Endodermal cell (in vitro differentiated cells): ENCODE data around the gene ULK3. TPM values are rescaled to one million over a fixed set of nuclear protein-coding genes. Genes with fewer than 3 reads are reported as not detected.

ENCODE experiments used
- DNase-seq: peaks from one replicate; pipeline ENCODE4 v3.0.0-alpha.2; 2017
- H3K27ac ChIP-seq: 2 replicates; pipeline ENCODE4 v1.5.1; 2013; ENCODE audit warnings: mild to moderate bottlenecking, low read depth, low read length, moderate library complexity
- H3K27me3 ChIP-seq: 2 replicates; pipeline ENCODE4 v1.6.1; 2013; ENCODE audit warnings: mild to moderate bottlenecking, low read length, moderate library complexity; ENCODE audit not compliant: insufficient read depth, control insufficient read depth, poor library complexity, severe bottlenecking
- H3K36me3 ChIP-seq: 2 replicates; pipeline ENCODE4 v1.7.0; 2013; ENCODE audit warnings: mild to moderate bottlenecking, low read length, moderate library complexity; ENCODE audit not compliant: control insufficient read depth, insufficient read depth
- H3K4me1 ChIP-seq: one replicate; pipeline ENCODE4 v1.7.0; 2013; ENCODE audit warnings: low read length; ENCODE audit not compliant: control insufficient read depth, insufficient read depth
- H3K4me3 ChIP-seq: 2 replicates; pipeline ENCODE4 v1.5.1; 2013; ENCODE audit warnings: mild to moderate bottlenecking, low read length, moderate library complexity
- H3K9ac ChIP-seq: 2 replicates; pipeline ENCODE4 v1.6.1; 2013; ENCODE audit warnings: mild to moderate bottlenecking, low read length, moderate library complexity; ENCODE audit not compliant: poor library complexity, severe bottlenecking; ENCODE audit errors: extremely low read depth
- H3K9me3 ChIP-seq: 2 replicates; pipeline ENCODE4 v1.6.1; 2013; ENCODE audit warnings: mild to moderate bottlenecking, low read length, moderate library complexity; ENCODE audit not compliant: control insufficient read depth
- H3K27ac Mint-ChIP-seq: 2 replicates; pipeline ENCODE4 v1.8.0; 2020; ENCODE audit warnings: mixed read lengths
- H3K27me3 Mint-ChIP-seq: 2 replicates; pipeline ENCODE4 v1.8.0; 2021; ENCODE audit warnings: mild to moderate bottlenecking, mixed read lengths; ENCODE audit not compliant: insufficient read depth
- H3K36me3 Mint-ChIP-seq: 2 replicates; pipeline ENCODE4 v1.8.0; 2020; ENCODE audit warnings: low read depth, mixed read lengths
- H3K4me1 Mint-ChIP-seq: 2 replicates; pipeline ENCODE4 v1.8.0; 2020; ENCODE audit warnings: mixed read lengths
- H3K4me3 Mint-ChIP-seq: 2 replicates; pipeline ENCODE4 v1.8.0; 2020; ENCODE audit warnings: mild to moderate bottlenecking, moderate library complexity, mixed read lengths
- H3K9me3 Mint-ChIP-seq: 2 replicates; pipeline ENCODE4 v1.8.0; 2020; ENCODE audit warnings: mild to moderate bottlenecking, mixed read lengths
- CTCF ChIP-seq: fragments of 200-600 bp; sonication (generic); conservative IDR thresholded peaks from 2 replicates; pipeline ENCODE4 v1.5.0; 2021; ENCODE audit warnings: antibody characterized with exemption, mild to moderate bottlenecking
- WGBS, 2 experiments: methylation state at CpG; one replicate each; pipeline versions ENCODE4 v1.1.5 to v1.1.7; 2013; ENCODE audit warnings: missing lambda C conversion rate in 2 of 2, mixed read lengths in 1 of 2; ENCODE audit not compliant: insufficient coverage in 1 of 2, insufficient read length in 1 of 2; 5-methylcytosine and 5-hydroxymethylcytosine counted together
- total RNA-seq, 2 donors: library from RNA; stranded (reverse); fragmentation: NEBNext Ultra II Directional in 1 of 2; extraction: Animal tissue kit (Norgen Biotek cat#: 25700) in 1 of 2; gene quantifications; 2 replicates in 1 of 2; 3 replicates in 1 of 2; pipeline ENCODE4 v1.2.1, GENCODE V29; 2021

Gene ULK3
- total RNA-seq, 2 donors from 2014 or later = 33.9 to 36.2 TPM

- Histone ChIP-seq H3K4me1 (no peaks in the 10 kb centered on the region), H3K4me3 (no peak overlapping the region), H3K9ac (no peak overlapping the region), H3K27me3 (no peaks in the 10 kb centered on the region), H3K9me3 (no peaks in the 10 kb centered on the region), H3K36me3 (peaks cover 11% of the 10 kb centered on the region), H3K27ac (no peak overlapping the region)
- H3K4me3 Mint-ChIP-seq = no peak overlapping the region
- no peak overlapping the region for H3K27ac Mint-ChIP-seq
- no peak for TF ChIP-seq CTCF
- H3K4me1 Mint-ChIP-seq = peaks cover 4% of the 10 kb centered on the region
- WGBS, 2 experiments = 93 to 95% methylated on average over 18 of the region's 18 CpGs
- no peak for DNase-seq
- H3K36me3 Mint-ChIP-seq = peaks cover 11% of the 10 kb centered on the region
- no peaks in the 10 kb centered on the region for H3K9me3 Mint-ChIP-seq
- no peaks in the 10 kb centered on the region for H3K27me3 Mint-ChIP-seq
Measured at GRCh38 chr15:74808078-74808839, 34.7 kb downstream of the ULK3 start.

- DNase-seq = no peak
- peaks cover 17% of the 10 kb centered on the region for H3K36me3 ChIP-seq
- WGBS, 2 experiments = 87 to 88% methylated on average over 5 of the region's 5 CpGs
- Mint-ChIP-seq H3K4me3 (no peak overlapping the region), H3K9me3 (no peaks in the 10 kb centered on the region), H3K36me3 (peaks cover 19% of the 10 kb centered on the region), H3K27ac (no peak overlapping the region), H3K4me1 (peaks cover 4% of the 10 kb centered on the region), H3K27me3 (no peaks in the 10 kb centered on the region)
- no peaks in the 10 kb centered on the region for H3K4me1 ChIP-seq
- no peak for TF ChIP-seq CTCF
- no peak overlapping the region for H3K9ac ChIP-seq
- H3K27ac ChIP-seq = no peak overlapping the region
- H3K4me3 ChIP-seq = no peak overlapping the region
- no peaks in the 10 kb centered on the region for H3K27me3 ChIP-seq
- H3K9me3 ChIP-seq = no peaks in the 10 kb centered on the region
Measured at GRCh38 chr15:74807282-74807681, 35.7 kb downstream of the ULK3 start.

- H3K4me1 Mint-ChIP-seq = peaks cover 7% of the 10 kb centered on the region
- H3K4me3 ChIP-seq = no peak overlapping the region
- H3K36me3 ChIP-seq = peaks cover 39% of the 10 kb centered on the region
- 89 to 95% methylated on average over 6 of the region's 6 CpGs for WGBS, 2 experiments
- no peaks in the 10 kb centered on the region for H3K27me3 Mint-ChIP-seq
- H3K4me3 Mint-ChIP-seq = no peak overlapping the region
- no peak for DNase-seq
- H3K9me3 ChIP-seq = no peaks in the 10 kb centered on the region
- no peak overlapping the region for H3K27ac Mint-ChIP-seq
- H3K36me3 Mint-ChIP-seq = peaks cover 35% of the 10 kb centered on the region
- no peaks in the 10 kb centered on the region for H3K9me3 Mint-ChIP-seq
- no peaks in the 10 kb centered on the region for H3K27me3 ChIP-seq
- no peaks in the 10 kb centered on the region for H3K4me1 ChIP-seq
- no peak overlapping the region for H3K27ac ChIP-seq
- H3K9ac ChIP-seq = no peak overlapping the region
- TF ChIP-seq CTCF = no peak
Measured at GRCh38 chr15:74804935-74805334, 38.0 kb downstream of the ULK3 start.
